CD14-positive monocyte (primary cell): Measurements from ENCODE around the gene JAK2. TPM values are rescaled to one million over a fixed set of nuclear protein-coding genes. Genes with fewer than 3 reads are reported as not detected.

Experiments used
- DNase-seq, 3 donors: peaks; one replicate each; pipeline ENCODE4 v3.0.0-alpha.2; 2011 to 2022
- H2AFZ ChIP-seq: 2 replicates; pipeline ENCODE4 v1.6.0; 2012; ENCODE audit warnings: mild to moderate bottlenecking, low read depth, low read length, inconsistent platforms; ENCODE audit not compliant: insufficient read depth, poor library complexity, severe bottlenecking
- H3K27ac ChIP-seq, 2 donors: 1 replicate in 1 of 2; 2 replicates in 1 of 2; pipeline ENCODE4 v1.5.1; 2012 to 2013; ENCODE audit warnings: low read length in 2 of 2, control low read depth in 1 of 2, inconsistent platforms in 1 of 2, low read depth in 1 of 2, mild to moderate bottlenecking in 1 of 2
- H3K27me3 ChIP-seq, 2 donors: one replicate each; pipeline versions ENCODE4 v1.6.0 to v1.6.1; 2011 to 2013; ENCODE audit warnings: low read length in 2 of 2; ENCODE audit not compliant: control insufficient read depth in 2 of 2, insufficient read depth in 2 of 2
- H3K36me3 ChIP-seq, 2 donors: replicated peaks in 1 of 2; 1 replicate in 1 of 2; 2 replicates in 1 of 2; pipeline versions ENCODE4 v1.5.1 to v1.6.1; 2012 to 2013; ENCODE audit warnings: low read length in 2 of 2, control low read depth in 1 of 2, inconsistent platforms in 1 of 2, mild to moderate bottlenecking in 1 of 2; ENCODE audit not compliant: insufficient read depth in 2 of 2, control insufficient read depth in 1 of 2
- H3K4me1 ChIP-seq, 2 donors: 1 replicate in 1 of 2; 2 replicates in 1 of 2; pipeline versions ENCODE4 v1.5.1 to v1.6.1; 2012 to 2013; ENCODE audit warnings: low read length in 2 of 2, control low read depth in 1 of 2, inconsistent platforms in 1 of 2, mild to moderate bottlenecking in 1 of 2, moderate library complexity in 1 of 2; ENCODE audit not compliant: insufficient read depth in 2 of 2, control insufficient read depth in 1 of 2
- H3K4me2 ChIP-seq: replicated peaks from 2 replicates; pipeline ENCODE3; 2012; ENCODE audit warnings: low read length, moderate library complexity, mild to moderate bottlenecking; ENCODE audit not compliant: poor library complexity, severe bottlenecking; ENCODE audit errors: extremely low read depth
- H3K4me3 ChIP-seq, 3 experiments: fragments of 200-600 bp in 1 of 3; sonication (generic) in 1 of 3; replicated peaks in 1 of 3; 1 replicate in 2 of 3; 2 replicates in 1 of 3; pipeline ENCODE4 v1.5.1; 2011 to 2013; ENCODE audit warnings: low read length in 3 of 3, mild to moderate bottlenecking in 3 of 3, control low read depth in 2 of 3, low read depth in 2 of 3, inconsistent platforms in 1 of 3, moderate library complexity in 1 of 3
- H3K79me2 ChIP-seq: 2 replicates; pipeline ENCODE4 v1.6.0; 2012; ENCODE audit warnings: mild to moderate bottlenecking, control low read depth, inconsistent platforms, low read length, moderate library complexity; ENCODE audit not compliant: insufficient read depth
- H3K9ac ChIP-seq: 2 replicates; pipeline ENCODE4 v1.6.0; 2017; ENCODE audit warnings: low read length, mild to moderate bottlenecking; ENCODE audit not compliant: insufficient read depth, poor library complexity, severe bottlenecking
- H3K9me3 ChIP-seq, 2 donors: replicated peaks in 1 of 2; 1 replicate in 1 of 2; 2 replicates in 1 of 2; pipeline versions ENCODE4 v1.5.1 to v1.6.1; 2012 to 2013; ENCODE audit warnings: low read length in 2 of 2, control low read depth in 1 of 2; ENCODE audit not compliant: control insufficient read depth in 1 of 2, insufficient read depth in 1 of 2
- H4K20me1 ChIP-seq: 2 replicates; pipeline ENCODE4 v1.6.0; 2012; ENCODE audit warnings: mild to moderate bottlenecking, low read length, control low read depth, moderate library complexity; ENCODE audit not compliant: insufficient read depth
- H3K27ac Mint-ChIP-seq, 7 donors: one replicate each; pipeline ENCODE4 v1.8.0; 2020; ENCODE audit warnings: mild to moderate bottlenecking in 7 of 7, mixed read lengths in 7 of 7, moderate library complexity in 6 of 7, inconsistent platforms in 2 of 7
- H3K27me3 Mint-ChIP-seq, 3 donors: one replicate each; pipeline ENCODE4 v1.8.0; 2021 to 2022; ENCODE audit warnings: low read depth in 3 of 3, mild to moderate bottlenecking in 3 of 3, mixed read lengths in 3 of 3, moderate library complexity in 3 of 3, inconsistent platforms in 1 of 3
- H3K36me3 Mint-ChIP-seq, 2 donors: one replicate each; pipeline ENCODE4 v1.8.0; 2020; ENCODE audit warnings: mixed read lengths in 2 of 2, inconsistent platforms in 1 of 2, mild to moderate bottlenecking in 1 of 2
- H3K4me1 Mint-ChIP-seq: one replicate; pipeline ENCODE4 v1.8.0; 2020; ENCODE audit warnings: mild to moderate bottlenecking, mixed read lengths
- H3K4me3 Mint-ChIP-seq, 2 donors: one replicate each; pipeline ENCODE4 v1.8.0; 2020; ENCODE audit warnings: mild to moderate bottlenecking in 2 of 2, mixed read lengths in 2 of 2, moderate library complexity in 1 of 2
- H3K9me3 Mint-ChIP-seq, 7 donors: one replicate each; pipeline ENCODE4 v1.8.0; 2020 to 2022; ENCODE audit warnings: mixed read lengths in 7 of 7, mild to moderate bottlenecking in 6 of 7, moderate library complexity in 6 of 7, inconsistent platforms in 2 of 7
- WGBS: methylation state at CpG from one replicate; pipeline ENCODE4 v1.1.5; 2013; ENCODE audit warnings: missing lambda C conversion rate; ENCODE audit not compliant: insufficient coverage; 5-methylcytosine and 5-hydroxymethylcytosine counted together
- intact Hi-C, 2 donors: fragments of 100-400 bp; cut with micrococcal nuclease; formaldehyde crosslinking; loops; one replicate each; pipeline versions ENCODE4 v1.15.0 to v1.15.1; 2023
- polyA plus RNA-seq, 3 donors: library from polyadenylated mRNA; depleted of rRNA in 1 of 3; unstranded in 2 of 3; stranded (reverse) in 1 of 3; fragments of 300-500 nt in 2 of 3; fragments of >200 nt in 1 of 3; fragmentation: Illumina TruSeq in 2 of 3; gene quantifications; 1 replicate in 2 of 3; 2 replicates in 1 of 3; pipeline ENCODE4 v1.2.3, GENCODE V29; 2012 to 2021
- TF ChIP-seq, protein P1 (sequence below): fragments of 200-600 bp; IDR thresholded peaks from one replicate; pipeline ENCODE4 v1.8.0; 2022; ENCODE audit warnings: antibody characterized with exemption, mild to moderate bottlenecking

JAK2 gene
- polyA plus RNA-seq, 3 donors = 23.5 to 34.7 (median 33.0) TPM

DNA sequence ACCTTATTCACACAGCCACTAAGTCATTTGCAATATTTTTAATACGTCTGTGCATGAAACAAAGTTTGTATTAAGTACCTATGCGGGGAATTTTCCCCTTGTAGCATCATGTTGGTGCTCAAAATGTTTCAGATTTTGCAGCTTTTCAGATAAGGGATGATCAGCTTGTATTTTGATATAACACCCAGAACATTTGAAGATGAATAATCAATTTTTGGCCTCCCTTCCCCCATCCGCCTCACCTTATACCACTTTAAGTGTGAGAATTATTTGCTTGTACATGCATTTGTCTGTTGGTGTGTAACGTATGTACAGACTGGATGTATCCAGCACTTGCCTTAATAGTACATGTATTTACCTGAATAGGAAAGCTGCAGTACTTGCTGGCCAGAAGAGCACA lies 1.7 kb downstream of the JAK2 start:
- Mint-ChIP-seq H3K36me3 (peaks cover 6 to 7% of the 10 kb centered on the region in 2 donors), H3K4me1 (peaks cover 39% of the 10 kb centered on the region), H3K9me3 (peaks cover 0 to 2% (median 0%) of the 10 kb centered on the region in 7 donors), H3K4me3 (no peak overlapping the region), H3K27ac (peak overlapping the region in 3 of 7 donors; percentile 26 to 44 (median 41)), H3K27me3 (no peaks in the 10 kb centered on the region)
- H2AFZ ChIP-seq = no peak overlapping the region
- intact Hi-C loops = loop anchor here (2.0 to 10.0 kb wide), 5 partner anchors 192 to 638 kb away; partner anchors contain the start of genes CD274 (in 1 of the 2), CDC37L1 (in 1 of the 2), RCL1 (in 1 of the 2) and RIC1 (in 1 of the 2)
- WGBS = no CpG with 5 or more reads among the region's 4 CpGs
- peak overlapping the region; percentile 91 for H3K9ac ChIP-seq
- peak overlapping the region; percentile 88 to 96 (median 93) for H3K4me3 ChIP-seq
- peaks cover 53 to 72% of the 10 kb centered on the region in 2 donors for H3K4me1 ChIP-seq
- peak overlapping the region; percentile 96 for H3K4me2 ChIP-seq
- H4K20me1 ChIP-seq = peaks cover 59% of the 10 kb centered on the region
- peaks cover 73% of the 10 kb centered on the region for H3K79me2 ChIP-seq
- H3K27ac ChIP-seq = peak overlapping the region in 1 of 2 donors; percentile 96
- H3K9me3 ChIP-seq = no peaks in the 10 kb centered on the region
- no peak for DNase-seq
- peaks cover 16 to 37% of the 10 kb centered on the region in 2 donors for H3K36me3 ChIP-seq
- no peaks in the 10 kb centered on the region for H3K27me3 ChIP-seq
- TF ChIP-seq, protein P1, sequence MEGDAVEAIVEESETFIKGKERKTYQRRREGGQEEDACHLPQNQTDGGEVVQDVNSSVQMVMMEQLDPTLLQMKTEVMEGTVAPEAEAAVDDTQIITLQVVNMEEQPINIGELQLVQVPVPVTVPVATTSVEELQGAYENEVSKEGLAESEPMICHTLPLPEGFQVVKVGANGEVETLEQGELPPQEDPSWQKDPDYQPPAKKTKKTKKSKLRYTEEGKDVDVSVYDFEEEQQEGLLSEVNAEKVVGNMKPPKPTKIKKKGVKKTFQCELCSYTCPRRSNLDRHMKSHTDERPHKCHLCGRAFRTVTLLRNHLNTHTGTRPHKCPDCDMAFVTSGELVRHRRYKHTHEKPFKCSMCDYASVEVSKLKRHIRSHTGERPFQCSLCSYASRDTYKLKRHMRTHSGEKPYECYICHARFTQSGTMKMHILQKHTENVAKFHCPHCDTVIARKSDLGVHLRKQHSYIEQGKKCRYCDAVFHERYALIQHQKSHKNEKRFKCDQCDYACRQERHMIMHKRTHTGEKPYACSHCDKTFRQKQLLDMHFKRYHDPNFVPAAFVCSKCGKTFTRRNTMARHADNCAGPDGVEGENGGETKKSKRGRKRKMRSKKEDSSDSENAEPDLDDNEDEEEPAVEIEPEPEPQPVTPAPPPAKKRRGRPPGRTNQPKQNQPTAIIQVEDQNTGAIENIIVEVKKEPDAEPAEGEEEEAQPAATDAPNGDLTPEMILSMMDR = no peak

DNA sequence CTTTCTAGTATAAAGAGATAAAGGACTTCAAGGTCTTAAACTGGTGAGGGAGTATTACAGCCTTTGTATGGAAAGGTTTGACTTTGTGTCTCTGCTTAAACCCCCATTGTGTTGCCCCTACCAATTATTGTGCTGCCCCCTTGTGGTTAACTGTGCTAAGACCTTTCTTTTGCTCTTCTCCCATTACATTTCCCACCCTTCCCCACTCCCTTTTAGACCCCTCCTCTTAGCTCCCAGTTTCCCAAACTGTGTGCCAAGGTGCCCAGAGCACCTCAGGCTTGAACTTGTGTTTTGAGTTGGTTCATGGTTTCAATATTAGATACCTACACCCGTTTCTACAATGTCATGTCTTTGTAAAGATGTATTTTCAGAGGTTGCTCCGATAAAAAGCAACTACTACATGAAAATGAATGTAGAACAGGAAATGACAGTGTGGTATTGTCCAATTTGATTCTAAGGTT lies 2.9 kb downstream of the JAK2 start:
- Histone ChIP-seq H3K27ac (peak overlapping the region in 1 of 2 donors; percentile 69), H3K4me3 (peak overlapping the region; percentile 88 to 96 (median 93)), H3K9ac (no peak overlapping the region), H3K9me3 (no peaks in the 10 kb centered on the region), H3K79me2 (peaks cover 85% of the 10 kb centered on the region), H3K4me2 (peak overlapping the region; percentile 96), H3K36me3 (peaks cover 28 to 49% of the 10 kb centered on the region in 2 donors), H2AFZ (no peak overlapping the region), H3K4me1 (peaks cover 44 to 60% of the 10 kb centered on the region in 2 donors), H4K20me1 (peaks cover 72% of the 10 kb centered on the region), H3K27me3 (no peaks in the 10 kb centered on the region)
- Mint-ChIP-seq H3K36me3 (peaks cover 18 to 19% of the 10 kb centered on the region in 2 donors), H3K27ac (no peak overlapping the region), H3K27me3 (no peaks in the 10 kb centered on the region), H3K4me3 (no peak overlapping the region), H3K9me3 (peaks cover 0 to 6% (median 2%) of the 10 kb centered on the region in 7 donors), H3K4me1 (peaks cover 39% of the 10 kb centered on the region)
- intact Hi-C loops = loop anchor here (2.0 to 10.0 kb wide), 6 partner anchors 193 to 637 kb away; partner anchors contain the start of genes RCL1 (in 2 of the 2), CD274 (in 1 of the 2), CDC37L1 (in 1 of the 2) and RIC1 (in 1 of the 2)
- TF ChIP-seq, protein P1 = peak; percentile 90
- no CpG with 5 or more reads among the region's 2 CpGs for WGBS
- DNase-seq = peak; percentile 32 to 59 (median 59)
